Lower leg skin (tissue), 4 donors: ENCODE results near the gene OBSL1. TPM values are rescaled to one million over a fixed set of nuclear protein-coding genes. Genes with fewer than 3 reads are reported as not detected.

Experiments used
- DNase-seq, 2 donors: peaks; one replicate each; pipeline ENCODE4 v3.0.0-alpha.2; 2019; ENCODE audit warnings: low spot score in 2 of 2
- H3K4me3 ChIP-seq: fragments of 200-600 bp; sonication (generic); 2 replicates; pipeline ENCODE4 v1.5.1; 2017; ENCODE audit warnings: mild to moderate bottlenecking, low read depth; ENCODE audit not compliant: poor library complexity, severe bottlenecking
- POLR2A ChIP-seq, 2 donors: fragments of 450-650 bp; IDR thresholded peaks; one replicate each; pipeline ENCODE4 v1.6.1; 2016 to 2017; ENCODE audit warnings: antibody characterized with exemption in 2 of 2, mild to moderate bottlenecking in 1 of 2, moderate library complexity in 1 of 2
- WGBS, 2 donors: methylation state at CpG; one replicate each; pipeline ENCODE4 v1.1.5; 2018; 5-methylcytosine and 5-hydroxymethylcytosine counted together
- intact Hi-C: fragments of 100-400 bp; cut with DNase I; formaldehyde crosslinking; loops from one replicate; pipeline ENCODE4 v1.15.0; 2023; ENCODE audit warnings: low total_unique reads
- total RNA-seq, 4 donors: library from RNA; depleted of rRNA; stranded (reverse); fragments of >200 nt; gene quantifications; one replicate each; pipeline ENCODE4 v1.1.0, GENCODE V29; 2016
- TF ChIP-seq, protein P1 (sequence below), 3 donors: fragments of 450-650 bp; IDR thresholded peaks; one replicate each; pipeline ENCODE4 v1.5.1; 2016; ENCODE audit warnings: antibody characterized with exemption in 3 of 3, mild to moderate bottlenecking in 3 of 3, moderate library complexity in 2 of 3

OBSL1 gene
- total RNA-seq = 10 to 100 TPM; 34.2 to 52.7 (median 42.7) TPM

DNA sequence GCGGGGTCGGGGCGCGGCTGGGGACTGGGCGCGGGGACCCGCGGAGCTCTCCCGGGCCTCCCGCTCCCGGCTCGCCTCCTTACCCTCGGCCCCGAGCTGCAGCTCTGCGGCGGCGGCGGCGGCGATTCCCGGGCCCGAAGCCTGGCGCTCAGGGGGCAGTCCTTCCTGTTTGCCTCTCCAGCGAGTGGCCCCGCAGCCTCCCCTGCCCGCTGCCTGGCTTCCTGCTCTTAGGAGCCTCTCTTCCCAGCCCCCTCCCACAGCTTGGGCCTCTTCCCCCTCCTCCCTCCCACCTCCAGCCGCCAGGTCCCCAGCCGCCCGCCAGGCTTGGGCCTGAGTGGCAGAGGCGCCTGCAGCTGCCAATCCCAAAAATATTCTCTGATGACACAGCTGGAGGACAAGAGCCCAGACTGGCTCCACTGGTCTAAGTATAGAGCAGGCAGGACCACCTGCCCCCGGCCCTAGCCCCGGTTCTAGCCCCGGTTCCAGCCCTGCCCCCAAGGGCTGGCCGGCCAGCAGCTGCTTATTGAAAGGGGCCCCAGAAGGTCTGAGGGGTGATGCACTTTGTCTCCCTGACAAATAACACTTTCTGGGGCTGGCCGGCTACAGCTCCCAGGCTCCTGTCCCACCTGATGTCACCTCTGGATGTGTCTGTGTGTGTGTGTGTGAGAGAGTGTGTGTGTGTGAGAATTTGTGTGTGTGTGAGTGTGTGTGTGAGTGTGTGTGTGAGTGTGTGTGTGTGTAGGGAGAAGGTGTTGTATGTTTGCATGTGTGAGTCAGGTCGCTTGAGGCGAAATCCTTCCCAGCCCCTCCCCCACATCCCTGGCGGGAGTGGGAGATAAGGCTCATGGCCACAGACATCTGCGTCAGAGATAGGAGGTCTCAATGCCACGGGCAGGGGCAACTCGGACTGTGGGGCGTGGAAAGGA is at the start of gene OBSL1:
Gene OBSL1, minus strand, starts transcription at position 229 of the 926 bp plus-strand sequence. CDS start 307 bp downstream, outside the sequence.
- peak within 1 kb of the TSS; percentile 59 for H3K4me3 ChIP-seq
- TF ChIP-seq POLR2A (IDR thresholded peaks at IDR 0.05) = no peak
- TF ChIP-seq, protein P1, sequence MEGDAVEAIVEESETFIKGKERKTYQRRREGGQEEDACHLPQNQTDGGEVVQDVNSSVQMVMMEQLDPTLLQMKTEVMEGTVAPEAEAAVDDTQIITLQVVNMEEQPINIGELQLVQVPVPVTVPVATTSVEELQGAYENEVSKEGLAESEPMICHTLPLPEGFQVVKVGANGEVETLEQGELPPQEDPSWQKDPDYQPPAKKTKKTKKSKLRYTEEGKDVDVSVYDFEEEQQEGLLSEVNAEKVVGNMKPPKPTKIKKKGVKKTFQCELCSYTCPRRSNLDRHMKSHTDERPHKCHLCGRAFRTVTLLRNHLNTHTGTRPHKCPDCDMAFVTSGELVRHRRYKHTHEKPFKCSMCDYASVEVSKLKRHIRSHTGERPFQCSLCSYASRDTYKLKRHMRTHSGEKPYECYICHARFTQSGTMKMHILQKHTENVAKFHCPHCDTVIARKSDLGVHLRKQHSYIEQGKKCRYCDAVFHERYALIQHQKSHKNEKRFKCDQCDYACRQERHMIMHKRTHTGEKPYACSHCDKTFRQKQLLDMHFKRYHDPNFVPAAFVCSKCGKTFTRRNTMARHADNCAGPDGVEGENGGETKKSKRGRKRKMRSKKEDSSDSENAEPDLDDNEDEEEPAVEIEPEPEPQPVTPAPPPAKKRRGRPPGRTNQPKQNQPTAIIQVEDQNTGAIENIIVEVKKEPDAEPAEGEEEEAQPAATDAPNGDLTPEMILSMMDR (IDR thresholded peaks at IDR 0.05) = peak in 1 of 3 donors; percentile 96
- intact Hi-C loops = no loop called here
- 10 to 20% methylated on average over 17 to 28 of the region's 42 CpGs for WGBS, 2 donors
- peak in 1 of 2 donors; percentile 91 for DNase-seq

GRCh38 chr2:219620546-219620945 is 49.2 kb upstream of the OBSL1 start:
- intact Hi-C loops = no loop called here
- H3K4me3 ChIP-seq = no peak overlapping the region
- DNase-seq = no peak
- no peak for TF ChIP-seq POLR2A (IDR thresholded peaks at IDR 0.05)
- TF ChIP-seq, protein P1 (IDR thresholded peaks at IDR 0.05) = no peak
- 71 to 79% methylated on average over 6 of the region's 6 CpGs for WGBS, 2 donors

DNA sequence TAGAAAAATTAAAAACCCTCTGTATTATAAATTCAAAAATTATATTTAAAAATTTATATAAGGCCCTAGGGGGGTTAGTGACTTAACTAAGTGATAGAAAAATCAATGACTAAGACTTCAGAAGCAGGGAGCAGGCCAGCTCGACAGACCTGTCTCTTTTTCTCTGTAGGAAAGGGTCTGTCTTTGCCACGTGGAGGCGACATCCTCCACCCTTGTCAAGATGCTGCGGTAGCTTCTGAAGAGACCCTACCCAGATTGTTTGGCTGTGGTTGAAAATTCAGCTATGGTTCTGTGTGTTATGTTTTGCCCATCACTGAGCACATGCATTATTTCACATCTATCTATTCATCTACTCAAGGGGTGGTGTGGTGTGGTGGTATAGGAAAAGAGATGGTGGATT is 47.9 kb upstream of the OBSL1 start:
- WGBS, 2 donors = 65 to 70% methylated on average over 4 of the region's 4 CpGs
- intact Hi-C loops = no loop called here

DNA sequence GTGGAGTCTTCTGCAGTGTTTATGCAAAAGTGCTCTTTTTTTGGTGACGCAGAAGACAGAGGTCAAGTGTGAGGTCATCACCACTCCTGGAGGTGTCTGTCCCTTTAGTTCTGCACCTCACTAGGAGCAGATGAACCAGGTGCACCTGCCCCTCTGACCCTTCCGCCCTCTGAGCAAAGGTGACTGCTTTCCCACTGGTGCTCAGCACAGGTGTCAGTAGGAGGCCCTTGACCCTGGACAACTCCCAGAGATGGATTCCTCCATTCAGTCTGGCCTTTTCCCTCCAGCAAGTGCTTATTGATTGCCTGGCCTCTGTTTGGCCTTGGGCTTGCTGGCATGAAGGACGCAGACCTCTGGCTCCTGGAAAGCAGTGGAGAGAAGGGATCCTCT is 47.4 kb upstream of the OBSL1 start:
- DNase-seq = no peak
- no peak for TF ChIP-seq POLR2A (IDR thresholded peaks at IDR 0.05)
- TF ChIP-seq, protein P1 (IDR thresholded peaks at IDR 0.05) = no peak
- no peak overlapping the region for H3K4me3 ChIP-seq
- intact Hi-C loops = no loop called here
- 92 to 94% methylated on average over 3 of the region's 3 CpGs for WGBS, 2 donors

More for the DNA sequence above, 47.9 kb upstream of the OBSL1 start:
- TF ChIP-seq, protein P1 (IDR thresholded peaks at IDR 0.05) = no peak
- no peak for TF ChIP-seq POLR2A (IDR thresholded peaks at IDR 0.05)
- H3K4me3 ChIP-seq = no peak overlapping the region
- no peak for DNase-seq

- intact Hi-C loops = no loop called here
- DNase-seq = no peak
- TF ChIP-seq POLR2A (IDR thresholded peaks at IDR 0.05) = no peak
- TF ChIP-seq, protein P1 (IDR thresholded peaks at IDR 0.05) = no peak
- WGBS, 2 donors = 88 to 92% methylated on average over 4 of the region's 4 CpGs
- H3K4me3 ChIP-seq = no peak overlapping the region
Measured at GRCh38 chr2:219616550-219616949, 45.2 kb upstream of the OBSL1 start.
